ENCODE data around the gene ITGA4.

ITGA4 gene

GRCh38 chr2:181457741-181458425, 697 bp downstream of the ITGA4 start:
- peak; percentile 19 to 35 for DNase-seq (ENCODE audit: low read depth in 1 of 2, low spot score in 1 of 2)

DNA sequence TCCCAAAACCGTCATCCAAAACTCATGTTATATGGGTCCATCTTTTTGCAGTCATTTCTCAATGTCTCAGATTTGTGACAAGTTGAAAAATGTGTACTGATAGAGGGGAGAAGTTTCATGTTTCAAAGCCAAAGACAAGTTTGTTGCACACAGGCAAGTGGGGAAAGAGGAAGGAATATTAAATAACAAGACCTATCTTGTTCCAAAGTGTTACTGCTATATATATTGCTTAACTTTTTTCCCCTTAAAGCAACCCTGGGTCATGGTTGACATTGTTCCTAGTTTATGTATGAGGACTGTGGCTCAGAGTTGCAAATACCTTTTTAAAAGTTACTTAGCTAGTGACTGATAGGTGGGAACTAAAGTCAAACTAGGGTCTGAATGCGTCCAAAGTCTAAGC, 1.7 kb downstream of the ITGA4 start:
- DNase-seq (ENCODE audit: low read depth in 1 of 2, low spot score in 1 of 2), result no peak

- DNase-seq (ENCODE audit: low read depth in 1 of 2, low spot score in 1 of 2), result no peak
Observed at GRCh38 chr2:181459621-181460021, 2.4 kb downstream of the ITGA4 start.

- no peak for DNase-seq (ENCODE audit: low read depth in 1 of 2, low spot score in 1 of 2)
Observed at GRCh38 chr2:181461056-181461997, 4.1 kb downstream of the ITGA4 start.

- no peak for DNase-seq (ENCODE audit: low read depth in 1 of 2, low spot score in 1 of 2)
Observed at GRCh38 chr2:181462033-181462432, 4.8 kb downstream of the ITGA4 start.

- DNase-seq (ENCODE audit: low read depth in 1 of 2, low spot score in 1 of 2), result no peak
Observed at GRCh38 chr2:181463588-181463987, 6.4 kb downstream of the ITGA4 start.

- no peak for DNase-seq (ENCODE audit: low read depth in 1 of 2, low spot score in 1 of 2)
Observed at GRCh38 chr2:181464966-181465365, 7.8 kb downstream of the ITGA4 start.

DNA sequence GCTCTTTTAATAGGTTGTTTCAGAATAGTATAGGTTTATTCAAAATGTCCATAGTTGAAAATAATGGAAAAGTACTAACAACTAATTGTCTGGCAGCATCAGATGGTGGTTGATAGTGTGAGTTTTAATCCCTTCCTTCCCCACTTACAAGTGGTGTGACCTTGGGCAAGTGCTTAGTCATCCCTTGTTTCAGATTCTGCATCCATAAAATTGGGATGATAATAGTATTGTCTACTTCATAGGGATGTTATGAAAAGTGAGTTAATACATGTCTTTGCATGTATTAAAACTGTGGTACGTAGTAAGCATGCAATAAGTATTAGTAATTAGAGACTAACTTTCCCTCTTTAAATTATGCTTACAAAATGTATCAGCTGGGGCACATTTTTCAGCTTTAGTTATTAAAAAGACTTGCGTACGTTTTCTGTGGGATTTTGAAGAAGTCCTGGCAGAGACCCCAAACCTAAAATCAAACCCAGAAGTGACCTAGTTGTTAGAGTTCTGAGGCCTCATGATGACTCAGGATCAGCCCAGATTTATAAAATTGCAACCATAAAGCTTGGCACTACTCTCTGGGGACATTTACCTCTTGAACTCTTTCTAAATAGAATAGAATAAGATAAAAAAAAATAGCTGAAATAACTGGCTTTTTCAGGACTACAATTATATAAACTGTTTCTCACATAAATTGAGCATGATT, 8.6 kb downstream of the ITGA4 start:
- no peak for DNase-seq (ENCODE audit: low read depth in 1 of 2, low spot score in 1 of 2)

- peak; percentile 48 to 60 for DNase-seq (ENCODE audit: low read depth in 1 of 2, low spot score in 1 of 2)
Observed at GRCh38 chr2:181466661-181467576, 9.7 kb downstream of the ITGA4 start.

- no peak for DNase-seq (ENCODE audit: low read depth in 1 of 2, low spot score in 1 of 2)
Observed at GRCh38 chr2:181467966-181468707, 11.0 kb downstream of the ITGA4 start.

DNA sequence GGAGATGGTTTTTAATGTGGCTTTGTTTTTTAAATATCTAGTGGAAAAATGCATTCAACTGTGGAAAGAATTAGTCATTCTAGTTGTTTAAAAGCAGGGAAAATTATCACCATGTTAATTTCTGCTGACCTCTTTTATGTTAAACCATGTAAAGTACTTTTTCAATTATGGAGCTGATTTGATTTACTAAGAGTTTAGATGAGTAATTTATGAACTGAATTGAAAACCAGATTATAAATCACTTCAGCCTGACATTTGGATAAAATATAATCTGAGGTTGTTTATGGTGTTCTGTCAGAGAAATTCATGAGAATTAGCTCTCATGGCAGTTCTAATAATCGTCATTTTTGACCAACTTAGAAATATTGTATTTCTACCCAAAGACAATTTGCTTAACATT, 11.6 kb downstream of the ITGA4 start:
- no peak for DNase-seq (ENCODE audit: low read depth in 1 of 2, low spot score in 1 of 2)

GRCh38 chr2:181471226-181471625, 14.0 kb downstream of the ITGA4 start:
- no peak for DNase-seq (ENCODE audit: low read depth in 1 of 2, low spot score in 1 of 2)

GRCh38 chr2:181471783-181472182, 14.6 kb downstream of the ITGA4 start:
- DNase-seq (ENCODE audit: low read depth in 1 of 2, low spot score in 1 of 2), result no peak

DNA sequence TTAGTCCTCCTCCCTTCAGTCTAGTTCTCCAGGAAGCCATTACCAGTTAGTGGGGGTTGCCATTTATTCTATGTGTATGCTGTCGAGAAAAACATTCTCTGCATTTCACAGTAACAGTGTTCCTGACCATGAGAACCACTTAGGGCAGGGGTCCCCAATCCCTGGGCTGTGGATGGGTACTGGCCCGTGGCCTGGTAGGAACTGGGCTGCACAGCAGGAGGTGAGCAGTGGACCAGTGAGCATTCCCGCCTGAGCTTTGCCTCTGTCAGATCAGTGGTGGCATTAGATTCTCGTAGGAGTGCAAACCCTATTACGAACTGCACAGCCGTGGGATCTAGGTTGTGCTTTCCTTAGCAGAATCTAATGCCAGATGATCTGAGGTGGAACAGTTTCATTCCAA, 15.8 kb downstream of the ITGA4 start:
- DNase-seq (ENCODE audit: low read depth in 1 of 2, low spot score in 1 of 2), result no peak

DNA sequence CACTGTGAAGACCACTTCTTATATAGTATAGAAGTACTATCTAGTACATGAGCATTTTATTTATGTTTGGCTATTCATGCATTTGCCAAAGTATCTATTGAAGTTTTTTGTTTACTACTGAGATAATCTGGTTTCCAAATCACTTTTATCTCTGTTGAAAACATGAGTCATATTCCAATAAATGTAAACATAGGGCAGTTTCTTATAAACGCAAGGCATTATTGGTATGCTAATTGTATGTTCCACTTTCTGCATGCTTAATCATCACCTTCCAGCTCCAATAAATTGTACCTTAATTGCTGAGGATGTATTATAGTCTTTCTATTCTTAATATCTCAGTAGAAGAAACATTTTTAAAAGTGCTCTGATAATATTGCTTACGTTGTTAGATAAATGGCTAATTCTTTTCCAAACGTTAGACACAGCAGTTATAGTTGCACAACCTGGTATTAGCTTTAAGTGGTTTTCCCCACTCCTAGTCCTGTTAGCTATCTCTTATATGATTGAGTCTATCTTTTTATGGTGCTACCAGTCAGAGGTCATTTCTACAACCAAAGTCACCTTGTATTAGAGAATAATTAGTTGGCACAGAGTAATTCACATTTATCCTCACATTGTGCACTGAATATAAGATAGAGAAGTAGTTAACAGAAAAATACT, 17.2 kb downstream of the ITGA4 start:
- no peak for DNase-seq (ENCODE audit: low read depth in 1 of 2, low spot score in 1 of 2)

DNA sequence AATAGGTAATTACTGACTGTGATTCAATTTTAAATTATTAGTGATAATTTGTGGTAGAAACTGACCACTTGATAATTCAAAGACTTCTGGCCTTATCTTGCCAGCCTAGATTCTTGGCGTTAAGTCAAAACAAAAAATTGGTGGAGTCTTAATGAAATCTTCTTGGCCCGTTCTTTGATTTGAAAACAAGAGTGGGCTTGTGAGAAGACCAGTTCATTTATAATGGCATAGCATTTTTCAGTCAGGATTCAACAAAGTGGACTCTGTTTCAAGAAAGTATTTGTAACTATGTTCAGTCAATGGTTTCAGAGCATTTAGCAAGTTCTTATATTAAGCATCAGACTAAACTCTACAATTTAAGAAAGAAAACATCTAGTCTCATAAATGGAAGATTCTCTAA, 26.0 kb downstream of the ITGA4 start:
- DNase-seq (ENCODE audit: low read depth in 1 of 2, low spot score in 1 of 2), result no peak

- DNase-seq (ENCODE audit: low read depth in 1 of 2, low spot score in 1 of 2), result no peak
Observed at GRCh38 chr2:181483876-181484275, 26.7 kb downstream of the ITGA4 start.

- no peak for DNase-seq (ENCODE audit: low read depth in 1 of 2, low spot score in 1 of 2)
Observed at GRCh38 chr2:181484851-181485637, 27.9 kb downstream of the ITGA4 start.

GRCh38 chr2:181485638-181485946, 28.4 kb downstream of the ITGA4 start:
- DNase-seq (ENCODE audit: low read depth in 1 of 2, low spot score in 1 of 2), result no peak

Data from stimulated activated CD4-positive, alpha-beta T cell treated with anti-CD3 and anti-CD28 coated beads, Interleukin-15, amount 100 ng/mL, for 1 hour (primary cell).